NOMO-1 treated with DMSO at 0.1 percent for 48 hours (cell line): ENCODE results near the gene KDM4E.
"Not testable (repeated sequence)": the region's sequence is repeated elsewhere in the genome, so short reads cannot be mapped to it uniquely, and the experiment has no call there.

Source experiments
- DNase-seq: peaks from one replicate; lab custom pipeline; 2025; ENCODE audit not compliant: unreplicated experiment; lab: John Stamatoyannopoulos, UW

The KDM4E gene

DNA sequence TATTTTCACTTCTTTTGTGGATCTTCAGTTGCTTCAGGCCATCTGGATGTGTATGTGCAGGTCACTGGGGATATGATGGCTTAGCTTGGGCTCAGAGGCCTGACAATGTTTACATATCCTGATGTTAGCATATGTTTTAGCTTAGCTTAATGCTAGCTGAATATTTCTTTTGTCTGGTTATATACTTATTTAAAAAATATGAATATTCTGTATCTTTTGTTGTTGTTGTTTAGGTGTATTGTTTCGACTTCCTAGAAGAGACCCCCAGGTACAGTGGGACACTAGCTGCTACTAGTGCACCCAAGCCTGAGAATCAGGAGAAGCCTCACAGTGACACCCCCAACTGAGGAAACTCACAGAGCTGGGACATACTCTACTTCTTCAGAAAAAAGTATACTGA lies at the start of gene KDM4E:
KDM4E (plus strand) TSS at position 301 of the 400 bp plus-strand sequence. CDS start 300 bp downstream, outside the sequence.
- DNase-seq, result no peak

DNA sequence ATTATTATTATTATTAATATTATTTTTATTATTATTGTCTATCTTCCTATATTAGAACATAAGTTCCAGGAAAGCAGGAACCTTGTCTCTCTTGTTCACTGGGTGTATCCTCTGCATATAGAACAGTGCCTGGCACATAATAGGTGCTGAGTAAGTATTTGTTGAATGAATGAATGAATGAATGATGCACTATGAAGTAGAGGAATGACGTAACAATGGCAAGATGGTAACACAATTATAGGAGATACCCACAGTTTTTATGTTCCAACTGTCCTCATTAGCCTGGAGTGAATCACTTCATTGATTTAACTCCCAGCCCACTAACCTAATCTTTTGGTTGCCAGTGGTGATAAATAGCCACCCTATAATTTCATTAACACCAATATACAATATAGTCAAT lies 49.5 kb upstream of the KDM4E start:
- no peak for DNase-seq

DNA sequence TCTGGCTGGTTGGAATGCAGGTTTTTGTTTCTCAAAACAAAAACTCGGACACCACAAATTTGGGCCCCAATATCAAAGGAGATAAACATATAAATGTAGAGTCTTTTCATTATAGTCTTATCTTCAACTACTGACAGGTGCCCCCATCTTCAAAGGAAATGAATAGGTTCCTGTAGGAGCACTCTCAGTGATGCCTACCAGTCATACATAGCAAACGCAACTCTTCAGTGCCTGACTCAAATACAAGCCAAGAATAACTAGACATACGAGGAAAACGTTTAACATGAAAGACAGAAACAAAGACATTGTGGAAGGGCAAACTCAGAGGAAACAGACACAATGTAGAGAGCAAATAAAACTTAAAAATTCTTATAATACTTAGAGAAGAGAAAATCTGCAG lies 37.7 kb upstream of the KDM4E start:
- no peak for DNase-seq

DNA sequence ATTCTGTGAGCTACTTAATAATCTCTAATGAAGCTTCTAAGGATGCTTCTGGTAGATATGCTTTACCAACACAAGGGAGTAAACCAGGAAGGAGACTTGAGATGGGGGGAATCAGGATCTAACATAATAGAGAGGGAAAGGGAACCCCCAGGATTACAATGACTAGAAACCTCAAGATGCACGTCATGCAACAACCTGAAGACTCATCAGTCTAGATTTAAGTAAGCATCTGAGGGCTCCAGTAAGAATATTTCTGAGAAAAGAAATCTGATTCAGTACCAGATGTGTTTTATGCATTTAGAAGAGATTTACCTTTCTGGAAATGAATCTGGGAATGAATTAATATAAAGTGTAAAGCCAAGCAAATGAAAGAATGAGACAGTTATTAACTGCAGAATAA lies 36.3 kb upstream of the KDM4E start:
- DNase-seq, result no peak

DNA sequence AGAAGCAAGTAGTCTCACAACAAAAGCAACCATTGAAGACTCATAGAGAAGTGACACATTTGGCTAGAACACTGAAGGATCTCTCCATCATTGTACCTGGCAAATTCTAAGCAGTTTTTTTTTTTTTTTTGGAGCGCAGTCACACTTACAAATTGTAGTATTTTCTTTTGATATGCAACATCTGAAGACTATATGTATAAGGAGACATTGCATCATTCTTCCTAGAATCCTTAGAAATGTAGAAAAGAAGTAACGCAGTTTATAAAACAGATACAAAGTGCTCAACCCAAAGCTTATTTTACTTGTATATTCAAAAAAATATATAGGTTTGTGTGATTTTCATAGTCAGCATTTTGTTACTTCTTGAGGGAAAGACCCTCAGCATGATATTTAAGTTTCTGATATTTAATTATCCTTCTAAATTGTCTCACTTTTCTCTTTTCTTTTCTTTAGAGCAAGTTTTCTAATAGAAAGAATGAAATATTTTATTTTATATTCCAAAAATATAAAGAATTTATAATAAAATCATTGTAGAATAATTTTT lies 31.6 kb upstream of the KDM4E start:
- DNase-seq, result no peak

DNA sequence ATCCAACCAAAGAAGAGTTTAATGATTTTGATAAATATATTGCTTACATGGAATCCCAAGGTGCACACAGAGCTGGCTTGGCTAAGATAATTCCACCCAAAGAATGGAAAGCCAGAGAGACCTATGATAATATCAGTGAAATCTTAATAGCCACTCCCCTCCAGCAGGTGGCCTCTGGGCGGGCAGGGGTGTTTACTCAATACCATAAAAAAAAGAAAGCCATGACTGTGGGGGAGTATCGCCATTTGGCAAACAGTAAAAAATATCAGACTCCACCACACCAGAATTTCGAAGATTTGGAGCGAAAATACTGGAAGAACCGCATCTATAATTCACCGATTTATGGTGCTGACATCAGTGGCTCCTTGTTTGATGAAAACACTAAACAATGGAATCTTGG lies 27.6 kb upstream of the KDM4E start:
- no peak for DNase-seq

DNA sequence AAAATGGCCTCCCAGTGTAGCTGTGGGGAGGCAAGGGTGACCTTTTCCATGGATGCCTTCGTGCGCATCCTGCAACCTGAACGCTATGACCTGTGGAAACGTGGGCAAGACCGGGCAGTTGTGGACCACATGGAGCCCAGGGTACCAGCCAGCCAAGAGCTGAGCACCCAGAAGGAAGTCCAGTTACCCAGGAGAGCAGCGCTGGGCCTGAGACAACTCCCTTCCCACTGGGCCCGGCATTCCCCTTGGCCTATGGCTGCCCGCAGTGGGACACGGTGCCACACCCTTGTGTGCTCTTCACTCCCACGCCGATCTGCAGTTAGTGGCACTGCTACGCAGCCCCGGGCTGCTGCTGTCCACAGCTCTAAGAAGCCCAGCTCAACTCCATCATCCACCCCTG lies 26.8 kb upstream of the KDM4E start:
- no peak for DNase-seq

DNA sequence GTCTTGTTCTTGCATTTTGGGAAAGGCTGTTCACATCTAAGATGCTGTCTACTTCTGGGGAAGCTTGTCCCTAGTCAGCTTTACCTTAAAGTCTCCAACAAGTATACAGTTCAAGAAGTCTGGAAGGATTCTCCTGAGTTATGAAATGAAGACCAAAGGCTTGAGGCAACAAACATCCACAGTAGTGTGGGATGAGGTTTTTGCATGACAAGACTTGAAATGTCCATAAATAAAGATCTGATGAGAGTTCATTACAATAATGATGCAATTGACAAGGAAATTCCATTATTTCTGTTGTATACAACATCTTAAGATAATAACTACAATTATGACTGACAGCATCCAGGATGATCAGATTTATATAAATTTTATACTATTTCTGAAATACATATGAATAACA lies 21.3 kb upstream of the KDM4E start:
- DNase-seq, result no peak

DNA sequence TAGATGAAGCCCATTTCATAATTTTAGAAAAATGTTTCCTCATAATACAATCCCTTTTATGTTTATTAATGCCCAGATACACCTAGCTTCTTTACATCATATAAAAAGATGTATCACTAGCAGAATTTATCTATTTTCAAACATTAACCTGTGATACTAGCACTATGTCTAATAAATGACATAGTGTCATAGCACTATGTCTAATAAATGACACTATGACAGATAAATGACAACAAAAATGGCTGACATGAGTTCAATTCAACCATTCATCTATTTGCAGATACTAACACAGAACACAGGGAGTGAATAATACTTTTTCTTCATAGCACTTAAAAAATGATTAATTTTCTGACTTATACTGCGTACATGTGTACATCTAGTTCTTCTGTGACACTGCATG lies 19.4 kb upstream of the KDM4E start:
- no peak for DNase-seq

DNA sequence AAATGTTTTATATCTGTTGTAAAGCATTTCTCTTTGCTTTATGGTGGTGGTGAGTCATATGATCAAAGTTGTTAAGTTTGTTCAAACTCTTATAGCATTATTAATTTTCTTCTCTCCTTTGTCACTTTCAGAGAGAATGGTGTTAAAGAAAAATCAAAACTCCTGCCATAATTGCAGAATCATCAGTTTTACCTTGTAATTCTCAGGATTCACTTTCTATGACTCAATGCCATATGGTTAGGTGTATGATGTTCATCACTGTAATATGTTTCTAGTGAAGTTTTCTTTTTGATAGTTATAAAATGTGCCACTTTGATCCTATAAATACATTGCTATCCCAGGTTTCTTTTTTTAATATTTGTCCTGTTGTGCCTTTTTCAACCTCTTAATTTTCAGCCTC lies 13.7 kb upstream of the KDM4E start:
- DNase-seq, result no peak

DNA sequence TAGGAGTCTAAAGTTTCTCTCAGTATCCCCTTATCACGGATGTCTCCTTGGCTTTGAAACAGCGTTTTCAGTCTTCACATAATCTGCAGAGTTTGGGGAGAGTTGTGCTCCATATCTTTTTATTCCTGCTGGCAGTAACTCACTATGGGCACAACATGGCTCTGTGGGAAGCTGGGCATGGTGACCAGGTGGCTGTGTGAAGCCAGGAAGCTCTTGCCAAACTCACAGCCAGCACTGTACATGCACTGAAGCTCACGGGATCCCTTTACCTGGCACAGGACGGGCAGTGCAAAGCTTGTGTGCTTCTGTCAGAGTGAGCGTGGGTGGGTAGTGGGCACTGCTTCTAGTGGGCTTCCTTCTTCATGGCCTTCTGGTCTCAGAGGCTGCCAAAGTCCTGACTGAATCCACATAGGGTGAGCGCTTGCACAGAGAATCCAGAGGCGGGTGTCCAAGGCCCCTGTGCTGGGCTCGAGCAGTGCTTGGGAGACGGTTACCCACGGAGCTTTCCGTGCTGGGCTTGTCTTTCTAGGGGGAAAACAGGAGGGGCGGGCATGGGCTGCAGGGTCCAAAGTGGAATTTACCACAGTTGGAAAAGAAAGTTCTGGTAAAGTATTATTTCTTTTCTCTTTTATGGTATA lies 10.8 kb upstream of the KDM4E start:
- DNase-seq, result no peak

DNA sequence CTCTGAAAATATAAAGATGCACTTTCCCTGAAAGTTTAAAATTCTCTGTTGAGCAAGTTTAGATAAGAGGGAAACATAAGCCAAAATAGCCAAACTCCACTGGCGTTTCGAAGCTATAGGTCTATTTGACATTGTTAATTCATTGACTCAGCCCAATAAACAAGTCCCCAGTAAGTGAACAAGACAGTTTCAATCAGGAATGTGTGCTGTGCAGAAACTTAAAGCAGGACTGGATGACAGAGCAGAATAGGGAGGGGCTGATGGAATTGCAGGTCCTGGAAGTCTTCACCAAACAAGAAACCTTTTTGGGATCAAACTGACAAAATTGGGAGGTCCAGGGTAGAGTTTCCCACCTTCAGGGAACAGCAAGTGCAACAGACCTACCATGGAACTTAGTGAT lies 8.9 kb upstream of the KDM4E start:
- no peak for DNase-seq

DNA sequence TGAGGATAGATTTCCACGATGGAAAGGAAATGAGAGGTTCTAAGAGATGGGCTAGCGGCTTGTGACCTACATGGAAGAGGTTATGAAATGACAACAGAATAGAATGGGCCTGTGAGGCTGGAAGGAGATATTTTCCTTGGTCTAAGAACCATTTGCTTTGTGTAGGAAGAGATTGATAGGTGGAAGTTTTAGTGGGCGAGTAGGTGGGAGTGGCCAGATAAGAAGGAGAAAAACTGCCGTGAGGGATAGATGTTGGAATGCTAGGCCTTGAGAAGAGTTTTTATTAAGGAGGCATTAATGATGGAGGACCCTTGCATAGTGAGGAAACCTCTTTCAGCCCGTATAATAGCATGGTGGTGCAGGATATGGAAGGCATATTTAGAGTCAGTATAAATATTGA lies 3.6 kb upstream of the KDM4E start:
- DNase-seq, result not testable (repeated sequence)

DNA sequence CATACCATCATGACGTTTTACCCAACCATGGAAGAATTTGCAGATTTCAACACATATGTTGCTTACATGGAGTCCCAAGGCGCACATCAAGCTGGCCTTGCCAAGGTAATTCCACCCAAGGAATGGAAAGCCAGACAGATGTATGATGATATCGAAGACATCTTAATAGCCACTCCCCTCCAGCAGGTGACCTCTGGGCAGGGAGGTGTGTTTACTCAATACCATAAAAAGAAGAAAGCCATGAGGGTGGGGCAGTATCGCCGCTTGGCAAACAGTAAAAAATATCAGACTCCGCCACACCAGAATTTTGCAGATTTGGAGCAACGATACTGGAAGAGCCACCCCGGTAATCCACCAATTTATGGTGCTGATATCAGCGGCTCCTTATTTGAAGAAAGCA lies 536 bp downstream of the KDM4E start:
- DNase-seq, result not testable (repeated sequence)

DNA sequence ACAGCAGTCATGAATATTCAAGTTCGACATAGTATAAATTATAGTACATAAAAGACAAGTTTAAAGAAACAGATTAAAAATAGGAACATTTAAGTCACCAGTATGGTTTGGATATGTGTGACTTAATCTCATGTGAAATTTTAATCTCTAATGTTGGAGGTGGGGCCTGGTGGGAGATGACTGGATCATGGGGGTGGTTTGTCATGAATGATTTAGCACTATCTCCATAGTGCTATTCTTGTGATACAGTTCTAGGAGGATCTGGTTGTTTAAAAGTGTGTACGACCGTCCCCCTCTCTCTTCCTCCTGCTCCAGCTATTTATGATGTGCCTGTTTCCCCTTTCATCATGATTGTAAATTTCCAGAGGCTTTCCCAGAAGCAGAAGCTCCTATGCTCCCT lies 3.3 kb downstream of the KDM4E start:
- no peak for DNase-seq

DNA sequence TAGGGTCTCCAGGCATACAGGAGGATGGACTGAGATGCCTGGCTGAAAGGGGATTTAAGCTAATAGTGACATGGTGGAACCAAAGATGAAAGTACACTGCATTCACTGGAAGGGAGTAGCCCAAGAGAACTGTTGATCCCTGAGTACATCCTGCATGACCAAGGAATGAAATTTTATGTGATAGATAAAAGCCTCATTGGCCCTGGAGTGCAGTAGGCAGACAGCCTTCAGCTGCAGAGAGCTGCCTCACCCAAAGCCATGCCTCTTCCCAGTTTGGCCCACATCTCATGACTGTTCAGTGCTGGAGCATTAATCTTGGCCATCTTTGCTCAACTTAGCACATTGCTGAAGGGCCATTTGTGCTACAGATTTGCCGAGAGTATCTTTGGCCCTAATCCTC lies 8.0 kb downstream of the KDM4E start:
- DNase-seq, result no peak

DNA sequence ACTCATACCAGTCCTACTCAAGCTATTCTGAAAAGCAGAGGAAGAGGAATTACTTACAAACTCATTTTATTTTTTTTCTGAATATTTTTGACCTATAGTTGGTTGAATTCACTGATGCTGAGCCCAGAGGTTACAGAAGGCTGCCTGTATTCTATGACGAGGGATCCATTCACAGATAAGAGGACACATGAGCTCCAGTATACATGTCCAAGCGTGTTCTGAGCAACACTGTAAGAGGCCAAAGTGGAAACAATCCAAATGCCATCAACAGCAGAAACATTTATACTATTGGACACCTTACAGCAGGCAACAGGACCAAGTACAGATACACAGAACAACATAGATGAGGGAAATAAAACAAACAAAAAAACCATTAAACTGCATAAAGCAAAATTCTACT lies 10.3 kb downstream of the KDM4E start:
- no peak for DNase-seq

DNA sequence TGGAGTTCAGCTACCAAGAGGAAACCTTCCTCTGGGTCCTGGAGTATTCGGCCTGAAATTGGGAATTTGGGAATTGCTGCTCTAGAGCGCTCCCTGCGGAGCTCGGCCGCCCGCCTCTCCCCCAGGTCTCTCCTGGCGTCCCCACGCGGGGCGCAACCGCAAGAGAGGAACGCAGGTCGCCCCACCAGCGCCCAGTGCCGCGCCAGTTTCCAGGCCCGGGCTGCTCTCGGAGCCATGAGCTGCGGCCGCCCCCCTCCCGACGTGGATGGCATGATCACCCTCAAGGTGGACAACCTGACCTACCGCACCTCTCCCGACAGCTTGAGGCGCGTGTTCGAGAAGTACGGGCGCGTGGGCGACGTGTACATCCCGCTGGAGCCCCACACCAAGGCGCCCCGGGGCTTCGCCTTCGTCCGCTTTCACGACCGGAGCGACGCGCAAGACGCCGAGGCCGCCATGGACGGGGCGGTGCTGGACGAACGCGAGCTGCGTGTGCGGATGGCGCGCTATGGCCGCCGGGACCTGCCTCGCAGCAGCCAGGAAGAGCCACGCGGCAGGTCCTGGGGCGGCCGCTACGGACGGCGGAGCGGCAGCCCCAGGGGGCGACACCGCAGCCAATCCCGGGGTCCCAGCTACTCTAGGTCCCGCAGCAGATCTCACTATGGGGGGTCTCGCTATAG lies 12.4 kb downstream of the KDM4E start:
- DNase-seq, result not testable (repeated sequence)

DNA sequence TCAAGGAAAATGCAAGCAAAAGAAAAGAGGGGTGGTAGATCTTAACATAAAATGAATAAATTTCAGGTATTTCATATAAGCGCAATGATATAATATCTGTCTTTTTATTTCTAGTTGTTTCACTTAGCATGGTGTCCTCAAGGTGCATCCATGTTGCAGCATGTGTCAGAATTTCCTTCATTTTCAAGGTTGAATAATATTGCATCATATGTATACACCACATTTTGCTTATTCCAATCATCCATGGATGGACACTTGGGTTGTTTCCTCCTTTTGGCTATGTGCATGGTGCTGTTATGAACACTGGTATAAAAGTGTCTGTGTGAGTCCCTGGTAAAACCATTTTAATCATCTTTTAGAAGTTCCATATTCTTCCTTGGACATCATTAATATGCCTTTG lies 17.2 kb downstream of the KDM4E start:
- no peak for DNase-seq

DNA sequence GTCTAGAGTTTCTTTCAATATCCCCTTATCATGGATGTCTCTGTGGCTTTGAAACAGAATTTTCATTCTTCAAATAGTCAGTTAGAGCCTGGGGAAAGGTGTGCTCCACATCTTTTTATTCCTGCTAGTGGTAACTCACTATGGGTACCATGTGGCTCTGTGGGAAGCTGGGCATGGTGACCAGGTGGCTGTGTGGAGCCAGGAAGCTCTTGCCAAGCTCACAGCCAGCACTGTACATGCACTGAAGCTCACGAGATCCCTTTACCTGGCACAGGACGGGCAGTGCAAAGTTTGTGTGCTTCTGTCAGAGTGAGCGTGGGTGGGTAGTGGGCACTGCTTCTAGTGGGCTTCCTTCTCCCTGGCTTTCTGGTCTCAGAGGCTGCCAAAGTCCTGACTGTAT lies 17.8 kb downstream of the KDM4E start:
- no peak for DNase-seq

DNA sequence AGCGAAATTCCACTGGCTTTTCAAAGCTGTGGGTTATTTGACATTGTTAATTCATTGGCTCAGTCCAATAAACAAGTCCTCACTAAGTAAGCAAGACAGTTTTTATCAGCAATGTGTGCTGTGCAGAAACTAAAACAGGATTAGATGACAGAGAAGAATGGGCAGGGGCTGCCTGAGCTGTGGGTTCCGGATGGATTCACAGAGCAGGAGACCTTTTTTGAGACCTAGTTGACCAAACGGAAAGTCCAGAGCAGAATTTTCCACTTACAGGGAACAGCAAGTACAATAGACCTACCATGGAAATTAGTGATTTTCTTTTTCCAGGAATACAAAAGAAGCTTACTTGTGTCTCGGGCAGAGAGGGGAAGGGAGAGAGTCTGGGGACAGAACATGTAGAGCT lies 19.0 kb downstream of the KDM4E start:
- DNase-seq, result no peak

DNA sequence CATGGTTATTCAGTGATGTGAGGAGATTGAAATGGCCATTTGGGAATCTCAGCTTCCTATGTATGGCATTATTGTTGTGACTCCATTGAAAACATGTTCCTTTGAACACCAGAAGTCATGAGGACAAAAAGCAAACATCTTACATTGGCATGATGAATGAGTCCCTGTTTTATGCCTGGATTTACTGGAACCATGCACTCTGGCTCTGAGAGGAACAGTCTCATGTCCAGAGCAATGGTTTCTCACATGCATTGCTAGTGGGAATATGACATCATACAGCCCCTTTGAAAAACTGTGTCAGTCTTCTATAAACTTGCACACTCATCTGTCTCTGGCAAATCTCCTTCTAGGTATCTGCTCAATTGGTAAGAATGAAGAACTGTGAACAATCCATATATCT lies 20.8 kb downstream of the KDM4E start:
- DNase-seq, result no peak

DNA sequence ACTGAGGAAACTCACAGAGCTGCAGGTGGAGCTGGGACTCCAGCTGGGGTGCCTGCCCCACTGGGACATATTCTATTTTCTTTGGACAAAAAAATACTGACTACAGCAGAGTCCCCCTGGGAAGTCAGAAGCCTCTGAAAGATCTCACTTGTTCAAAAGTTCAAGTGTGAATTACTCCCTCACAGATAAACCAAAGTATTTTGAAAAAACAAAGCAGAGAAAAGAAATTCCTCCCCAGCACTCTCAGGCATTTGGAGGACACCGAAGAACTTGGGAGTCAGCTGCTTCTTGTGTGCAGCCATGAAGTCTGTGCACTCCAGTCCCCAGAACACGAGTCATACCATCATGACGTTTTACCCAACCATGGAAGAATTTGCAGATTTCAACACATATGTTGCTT lies 24.1 kb downstream of the KDM4E start, which contains the start of gene KDM4F:
KDM4F (plus strand) TSS at position 301 of the 400 bp plus-strand sequence.
- DNase-seq, result not testable (repeated sequence)
